ENCODE measurements around the gene CNN3.

DNA sequence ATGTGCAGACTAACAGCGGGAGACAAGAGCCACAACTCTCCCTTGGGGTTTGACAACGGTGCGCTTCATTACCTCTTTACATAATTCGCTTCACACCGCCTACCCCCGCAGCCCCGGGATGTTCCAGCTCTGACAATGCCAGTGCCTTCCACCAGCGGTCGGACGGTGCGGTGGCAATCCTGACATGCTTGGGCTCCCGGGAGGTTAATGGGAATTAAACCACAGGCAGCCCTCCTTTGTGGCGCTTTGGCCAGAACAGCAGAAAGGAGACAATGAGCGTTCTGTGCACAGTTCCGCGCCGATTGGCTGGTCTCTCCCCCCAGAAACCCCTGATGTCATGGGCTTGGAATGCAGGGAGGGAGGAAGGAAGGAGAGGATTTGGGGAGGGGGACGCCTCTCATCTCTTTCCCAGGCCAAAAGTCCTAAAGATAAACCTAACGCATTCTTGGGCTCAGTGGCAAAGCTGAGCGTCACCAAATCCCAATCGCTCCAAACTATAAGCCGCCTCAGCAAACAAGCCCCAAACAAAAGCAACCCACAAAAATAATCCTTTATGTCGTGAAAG is 1.3 kb downstream of the CNN3 start:
- TF ChIP-seq POLR2A (IDR thresholded peaks at IDR 0.05) = peak in 1 of 2 donors; percentile 18
- TF ChIP-seq, protein P1, sequence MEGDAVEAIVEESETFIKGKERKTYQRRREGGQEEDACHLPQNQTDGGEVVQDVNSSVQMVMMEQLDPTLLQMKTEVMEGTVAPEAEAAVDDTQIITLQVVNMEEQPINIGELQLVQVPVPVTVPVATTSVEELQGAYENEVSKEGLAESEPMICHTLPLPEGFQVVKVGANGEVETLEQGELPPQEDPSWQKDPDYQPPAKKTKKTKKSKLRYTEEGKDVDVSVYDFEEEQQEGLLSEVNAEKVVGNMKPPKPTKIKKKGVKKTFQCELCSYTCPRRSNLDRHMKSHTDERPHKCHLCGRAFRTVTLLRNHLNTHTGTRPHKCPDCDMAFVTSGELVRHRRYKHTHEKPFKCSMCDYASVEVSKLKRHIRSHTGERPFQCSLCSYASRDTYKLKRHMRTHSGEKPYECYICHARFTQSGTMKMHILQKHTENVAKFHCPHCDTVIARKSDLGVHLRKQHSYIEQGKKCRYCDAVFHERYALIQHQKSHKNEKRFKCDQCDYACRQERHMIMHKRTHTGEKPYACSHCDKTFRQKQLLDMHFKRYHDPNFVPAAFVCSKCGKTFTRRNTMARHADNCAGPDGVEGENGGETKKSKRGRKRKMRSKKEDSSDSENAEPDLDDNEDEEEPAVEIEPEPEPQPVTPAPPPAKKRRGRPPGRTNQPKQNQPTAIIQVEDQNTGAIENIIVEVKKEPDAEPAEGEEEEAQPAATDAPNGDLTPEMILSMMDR (IDR thresholded peaks at IDR 0.05 in 4 of 5, conservative IDR thresholded peaks at IDR 0.05 in 1 of 5) = no peak
